KMS-11 (cell line): ENCODE data around the gene RADIL.

Source experiments
- H2AFZ ChIP-seq: fragments of 200-600 bp; sonication (generic); 2 replicates; pipeline ENCODE4 v1.6.1; 2016; ENCODE audit warnings: antibody characterized with exemption, mixed run types, low read depth
- H3K27ac ChIP-seq: fragments of 200-600 bp; sonication (generic); 2 replicates; pipeline ENCODE4 v1.6.1; 2016; ENCODE audit warnings: mild to moderate bottlenecking, mixed run types
- H3K27me3 ChIP-seq: fragments of 200-600 bp; sonication (generic); 2 replicates; pipeline ENCODE4 v1.6.1; 2017; ENCODE audit warnings: mild to moderate bottlenecking, low read depth, mixed run types, moderate library complexity; ENCODE audit not compliant: insufficient read depth
- H3K36me3 ChIP-seq: fragments of 200-600 bp; sonication (generic); 2 replicates; pipeline ENCODE4 v1.6.1; 2017; ENCODE audit warnings: mild to moderate bottlenecking, mixed run types; ENCODE audit not compliant: insufficient read depth
- H3K4me1 ChIP-seq: fragments of 200-600 bp; sonication (generic); 2 replicates; pipeline ENCODE4 v1.6.1; 2016; ENCODE audit warnings: mild to moderate bottlenecking, low read depth, mixed run types; ENCODE audit not compliant: poor library complexity, severe bottlenecking
- H3K4me2 ChIP-seq: fragments of 200-600 bp; sonication (generic); 2 replicates; pipeline ENCODE4 v1.7.0; 2016; ENCODE audit warnings: mild to moderate bottlenecking, mixed run types
- H3K4me3 ChIP-seq: fragments of 200-600 bp; sonication (generic); IDR thresholded peaks from 2 replicates; pipeline ENCODE4 v1.6.1; 2017; ENCODE audit warnings: low read depth, low read length, mixed read lengths; ENCODE audit not compliant: insufficient read depth
- H3K79me2 ChIP-seq: fragments of 200-600 bp; sonication (generic); 2 replicates; pipeline ENCODE4 v1.6.1; 2016; ENCODE audit warnings: low read depth, mixed run types; ENCODE audit not compliant: insufficient read depth
- H3K9ac ChIP-seq: fragments of 200-600 bp; sonication (generic); 2 replicates; pipeline ENCODE4 v1.6.1; 2016; ENCODE audit warnings: mild to moderate bottlenecking, mixed run types
- H4K20me1 ChIP-seq: fragments of 200-600 bp; sonication (generic); 2 replicates; pipeline ENCODE4 v1.6.1; 2016; ENCODE audit warnings: mild to moderate bottlenecking, mixed run types; ENCODE audit not compliant: insufficient read depth
- TF ChIP-seq, protein P1 (sequence below): fragments of 200-600 bp; sonication (generic); conservative IDR thresholded peaks from 2 replicates; pipeline ENCODE4 v1.6.1; 2017; ENCODE audit warnings: low read depth, mild to moderate bottlenecking, antibody characterized with exemption, low read length, moderate library complexity, mixed read lengths

RADIL gene

DNA sequence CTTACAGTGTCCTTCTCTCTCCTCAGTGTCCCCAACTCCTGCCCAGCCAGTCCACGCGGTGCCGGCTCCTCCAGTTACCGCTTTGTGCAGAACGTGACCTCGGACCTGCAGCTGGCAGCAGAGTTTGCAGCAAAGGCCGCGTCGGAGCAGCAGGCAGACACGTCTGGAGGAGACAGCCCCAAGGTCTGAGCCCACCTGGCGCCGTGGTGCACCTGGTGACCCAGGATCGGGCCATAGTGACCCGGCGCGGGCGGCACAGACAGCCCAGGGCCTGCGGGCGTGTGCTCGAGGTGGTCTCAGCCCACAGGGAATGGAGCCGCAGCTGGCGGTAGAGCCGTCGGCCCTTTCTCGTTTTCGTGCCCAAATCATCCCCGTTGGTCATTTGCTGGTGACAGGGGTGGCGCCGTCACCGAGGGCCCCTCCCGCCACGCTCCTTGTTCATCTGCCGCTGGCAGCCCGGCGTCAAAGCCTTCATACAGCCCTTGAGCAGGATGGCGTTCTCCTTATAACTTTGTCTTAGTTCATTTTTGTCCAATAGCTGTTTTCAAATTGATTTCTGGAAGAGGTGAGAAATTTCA, 129.0 kb downstream of the RADIL start:
- no peak overlapping the region for H3K9ac ChIP-seq
- H3K27me3 ChIP-seq = no peaks in the 10 kb centered on the region
- no peaks in the 10 kb centered on the region for H4K20me1 ChIP-seq
- no peak overlapping the region for H3K4me2 ChIP-seq
- TF ChIP-seq, protein P1, sequence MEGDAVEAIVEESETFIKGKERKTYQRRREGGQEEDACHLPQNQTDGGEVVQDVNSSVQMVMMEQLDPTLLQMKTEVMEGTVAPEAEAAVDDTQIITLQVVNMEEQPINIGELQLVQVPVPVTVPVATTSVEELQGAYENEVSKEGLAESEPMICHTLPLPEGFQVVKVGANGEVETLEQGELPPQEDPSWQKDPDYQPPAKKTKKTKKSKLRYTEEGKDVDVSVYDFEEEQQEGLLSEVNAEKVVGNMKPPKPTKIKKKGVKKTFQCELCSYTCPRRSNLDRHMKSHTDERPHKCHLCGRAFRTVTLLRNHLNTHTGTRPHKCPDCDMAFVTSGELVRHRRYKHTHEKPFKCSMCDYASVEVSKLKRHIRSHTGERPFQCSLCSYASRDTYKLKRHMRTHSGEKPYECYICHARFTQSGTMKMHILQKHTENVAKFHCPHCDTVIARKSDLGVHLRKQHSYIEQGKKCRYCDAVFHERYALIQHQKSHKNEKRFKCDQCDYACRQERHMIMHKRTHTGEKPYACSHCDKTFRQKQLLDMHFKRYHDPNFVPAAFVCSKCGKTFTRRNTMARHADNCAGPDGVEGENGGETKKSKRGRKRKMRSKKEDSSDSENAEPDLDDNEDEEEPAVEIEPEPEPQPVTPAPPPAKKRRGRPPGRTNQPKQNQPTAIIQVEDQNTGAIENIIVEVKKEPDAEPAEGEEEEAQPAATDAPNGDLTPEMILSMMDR = no peak
- no peak overlapping the region for H3K4me3 ChIP-seq
- H2AFZ ChIP-seq = no peak overlapping the region
- H3K4me1 ChIP-seq = no peaks in the 10 kb centered on the region
- H3K79me2 ChIP-seq = peaks cover 29% of the 10 kb centered on the region
- H3K27ac ChIP-seq = no peak overlapping the region
- no peaks in the 10 kb centered on the region; the same call in 1 of the 2 replicates for H3K36me3 ChIP-seq

DNA sequence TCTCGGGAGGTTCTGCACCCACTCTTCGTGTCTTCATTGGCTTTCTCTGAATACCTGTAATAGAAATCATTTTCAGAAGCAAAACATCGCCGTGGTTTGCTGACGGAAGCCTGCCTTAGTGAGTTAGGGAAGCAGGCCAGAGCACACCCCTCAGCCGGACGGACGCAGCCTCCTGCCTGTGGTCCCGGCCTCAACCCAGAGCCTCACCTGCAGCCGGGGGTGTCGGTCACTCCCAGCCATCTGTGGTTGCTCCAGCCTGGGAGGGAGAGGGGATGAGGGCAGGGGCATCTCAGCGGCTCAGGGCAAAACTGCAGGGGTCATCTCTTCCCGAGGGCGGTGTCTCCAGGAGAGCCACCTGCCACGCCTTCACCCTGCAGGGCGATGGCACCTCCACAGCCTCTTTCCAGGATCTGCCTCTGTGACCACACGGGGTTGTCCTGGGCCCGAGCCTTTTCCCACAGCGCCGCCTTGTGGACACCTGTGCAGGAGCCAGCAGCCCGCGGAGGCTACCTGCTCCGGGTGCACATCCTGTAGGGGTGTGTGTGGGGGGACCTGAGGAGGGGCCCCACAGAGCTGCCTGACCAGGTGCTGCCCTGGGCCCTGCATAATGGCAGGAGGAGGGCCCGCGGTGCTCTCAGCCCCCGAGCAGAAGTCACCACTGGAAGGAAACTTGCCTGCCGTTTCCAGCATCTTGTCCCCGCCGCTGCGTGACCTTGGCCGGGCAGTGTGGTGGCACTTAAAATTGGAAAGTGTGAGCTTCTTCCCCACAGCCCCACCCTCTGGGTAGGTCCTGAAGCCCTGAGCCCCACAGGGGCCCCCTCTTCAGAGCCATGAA, 129.7 kb downstream of the RADIL start:
- Histone ChIP-seq H4K20me1 (no peaks in the 10 kb centered on the region), H3K36me3 (no peaks in the 10 kb centered on the region), H3K4me2 (no peak overlapping the region), H3K79me2 (peaks cover 36% of the 10 kb centered on the region), H3K9ac (no peak overlapping the region), H3K4me3 (no peak overlapping the region), H2AFZ (no peak overlapping the region), H3K27ac (no peak overlapping the region), H3K4me1 (no peaks in the 10 kb centered on the region), H3K27me3 (no peaks in the 10 kb centered on the region)
- TF ChIP-seq, protein P1 = peak; percentile 73

DNA sequence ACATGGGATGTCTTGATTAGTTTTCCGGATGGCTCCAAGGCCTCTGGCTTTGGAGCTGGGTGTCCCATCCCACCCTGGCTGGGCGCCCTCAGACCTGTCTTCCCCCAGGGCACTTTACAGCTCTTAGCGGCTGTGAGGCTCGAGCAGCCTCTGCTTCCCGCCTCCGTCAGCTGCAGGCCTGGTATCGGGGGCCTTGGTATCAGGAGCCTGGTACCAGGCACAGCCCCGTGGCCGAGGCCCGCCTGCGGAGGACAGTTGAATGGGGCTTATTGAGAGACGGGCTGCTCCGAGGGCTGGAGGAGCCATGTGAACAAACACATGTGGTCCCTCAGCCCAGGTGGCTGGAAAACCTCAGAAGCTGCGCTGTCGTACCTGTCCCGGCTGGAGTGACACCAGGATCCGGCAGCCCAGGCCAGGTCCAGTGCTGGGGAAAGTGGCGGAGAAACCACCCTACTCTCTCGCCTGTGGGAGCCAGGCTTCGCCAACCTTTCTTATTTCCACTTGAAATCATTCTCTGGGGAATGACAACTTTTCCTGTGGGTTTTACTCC, 132.0 kb downstream of the RADIL start:
- peaks cover 15% of the 10 kb centered on the region for H3K4me1 ChIP-seq
- no peak overlapping the region for H3K9ac ChIP-seq
- no peak overlapping the region for H3K27ac ChIP-seq
- H4K20me1 ChIP-seq = no peaks in the 10 kb centered on the region
- peaks cover 6% of the 10 kb centered on the region; the same call in 1 of the 2 replicates for H3K36me3 ChIP-seq
- no peaks in the 10 kb centered on the region for H3K27me3 ChIP-seq
- peaks cover 60% of the 10 kb centered on the region for H3K79me2 ChIP-seq
- H3K4me2 ChIP-seq = no peak overlapping the region
- no peak overlapping the region for H3K4me3 ChIP-seq
- H2AFZ ChIP-seq = no peak overlapping the region
- TF ChIP-seq, protein P1 = no peak

DNA sequence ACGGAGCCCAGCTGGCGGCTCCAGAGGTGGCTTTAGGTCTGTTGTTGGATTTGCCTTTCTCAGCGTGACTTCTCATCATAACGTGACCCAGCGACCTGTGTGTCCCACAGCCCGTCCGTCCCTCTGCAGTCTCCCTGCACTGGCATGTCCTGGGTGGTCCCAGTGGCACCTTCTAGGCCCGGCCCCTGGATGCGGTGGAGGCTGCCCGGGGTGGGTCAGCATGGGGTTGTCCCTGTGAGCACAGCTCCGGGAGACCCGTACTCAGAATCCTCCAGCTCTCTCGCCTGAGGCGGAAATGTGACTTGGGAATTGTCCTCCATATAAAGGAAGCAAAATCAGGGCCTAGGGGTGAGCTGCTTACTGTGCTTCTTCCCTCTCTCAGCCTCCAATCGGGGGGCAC, 133.7 kb downstream of the RADIL start:
- Histone ChIP-seq H3K36me3 (peaks cover 6% of the 10 kb centered on the region; the same call in 1 of the 2 replicates), H3K79me2 (peaks cover 70% of the 10 kb centered on the region), H3K4me2 (no peak overlapping the region), H2AFZ (no peak overlapping the region), H3K4me1 (peaks cover 27% of the 10 kb centered on the region), H3K27ac (no peak overlapping the region), H3K9ac (no peak overlapping the region), H3K27me3 (no peaks in the 10 kb centered on the region), H4K20me1 (no peaks in the 10 kb centered on the region), H3K4me3 (no peak overlapping the region)
- TF ChIP-seq, protein P1 = no peak
